Measurements from ENCODE around the gene KRTAP24-1. TPM values are rescaled to one million over a fixed set of nuclear protein-coding genes. Genes with fewer than 3 reads are reported as not detected.

The KRTAP24-1 gene
- total and polyA plus RNA-seq, 2 of the 13 experiments (the other 11 are each of a cell fraction or from before 2014, with no cell fraction given), result not detected

GRCh38 chr21:30271156-30271555 lies 11.6 kb downstream of the KRTAP24-1 start (continued):
- TF ChIP-seq GMEB2 (CRISPR knock-in tag; IDR thresholded peaks at IDR 0.05; ENCODE audit: low read depth), result no peak
- no peak for TF ChIP-seq PHF21A (CRISPR knock-in tag; IDR thresholded peaks at IDR 0.05)
- no peak for TF ChIP-seq NFATC3 (CRISPR knock-in tag; IDR thresholded peaks at IDR 0.05)
- TF ChIP-seq SP5 (CRISPR knock-in tag; IDR thresholded peaks at IDR 0.05; ENCODE audit: borderline replicate concordance, low read depth), result no peak
- TF ChIP-seq, protein P1, sequence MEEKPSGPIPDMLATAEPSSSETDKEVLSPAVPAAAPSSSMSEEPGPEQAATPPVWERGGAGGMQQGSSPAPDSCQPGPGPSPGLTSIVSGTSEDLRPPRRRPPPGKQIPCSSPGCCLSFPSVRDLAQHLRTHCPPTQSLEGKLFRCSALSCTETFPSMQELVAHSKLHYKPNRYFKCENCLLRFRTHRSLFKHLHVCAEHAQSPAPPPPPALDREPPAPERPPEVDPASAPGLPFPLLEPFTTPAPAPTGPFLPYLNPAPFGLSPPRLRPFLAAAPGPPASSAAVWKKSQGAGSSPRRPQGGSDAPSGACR (CRISPR knock-in tag; IDR thresholded peaks at IDR 0.05), result no peak

GRCh38 chr21:30269803-30270530 lies 12.8 kb downstream of the KRTAP24-1 start:
- intact Hi-C loops (cut with micrococcal nuclease; ENCODE audit: unreplicated experiment) (no loop called here), in situ Hi-C loops (cut with HindIII; ENCODE audit: extremely low pct_ligation_motif_present, low pct_unique_long_range_greater_than_20kb) (no loop called here)
- ChIA-PET CTCF (ENCODE audit: low intra/inter-chr PET ratio, low total read pairs) (no interaction called here), POLR2A (no interaction called here)
- FAIRE-seq (no peak), DNase-seq (ENCODE audit: low spot score) (no peak), ATAC-seq (no peak)
- Histone ChIP-seq H3K4me2 (ENCODE audit: low read depth, low read length) (no peak overlapping the region), H4K20me1 (ENCODE audit: insufficient read depth, low read length) (no peaks in the 10 kb centered on the region), H3K9ac (ENCODE audit: insufficient read depth, low read depth, low read length) (no peak overlapping the region), H3K4me1 (ENCODE audit: insufficient read depth, low read length) (no peaks in the 10 kb centered on the region), H3K9me3 (ENCODE audit: low read length) (peaks cover 85% of the 10 kb centered on the region), H2AFZ (ENCODE audit: low read length) (no peak overlapping the region), H3K79me2 (ENCODE audit: insufficient read depth, low read length) (no peaks in the 10 kb centered on the region), H3K27me3 (ENCODE audit: control insufficient read depth in 1 of 2, insufficient read depth in 2 of 2, low read length in 2 of 2) (no peaks in the 10 kb centered on the region), H3K4me3 (replicated peaks in 1 of 3; ENCODE audit: insufficient read depth in 1 of 3, low read depth in 2 of 3, low read length in 3 of 3) (no peak overlapping the region), H3K36me3 (replicated peaks in 1 of 2; ENCODE audit: control insufficient read depth in 1 of 2, insufficient read depth in 2 of 2, low read length in 2 of 2) (no peaks in the 10 kb centered on the region), H3K27ac (ENCODE audit: extremely low read length, insufficient read depth, low read length) (no peak overlapping the region)
- TF ChIP-seq ZNF33B (CRISPR knock-in tag; IDR thresholded peaks at IDR 0.05) (no peak), GTF3A (CRISPR knock-in tag; conservative IDR thresholded peaks at IDR 0.05) (no peak), ZMYM4 (CRISPR knock-in tag; IDR thresholded peaks at IDR 0.05) (no peak), REPIN1 (CRISPR knock-in tag; IDR thresholded peaks at IDR 0.05; ENCODE audit: borderline replicate concordance, low read depth) (no peak), TFAP4 (IDR thresholded peaks at IDR 0.05; ENCODE audit: borderline replicate concordance, low read depth) (no peak), TFE3 (CRISPR knock-in tag; IDR thresholded peaks at IDR 0.05) (no peak), ZSCAN29 (CRISPR knock-in tag; conservative IDR thresholded peaks at IDR 0.05) (no peak), ZFP36L2 (CRISPR knock-in tag; IDR thresholded peaks at IDR 0.05) (no peak)
- TF ChIP-seq, protein P2, sequence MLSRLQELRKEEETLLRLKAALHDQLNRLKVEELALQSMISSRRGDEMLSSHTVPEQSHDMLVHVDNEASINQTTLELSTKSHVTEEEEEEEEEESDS (CRISPR knock-in tag; IDR thresholded peaks at IDR 0.05; ENCODE audit: borderline replicate concordance), result no peak
- no TSS peak for BruUV-seq (replicated peaks)
- 3% methylated on average over 3 of the region's 3 CpGs for WGBS (ENCODE audit: low lambda C conversion rate)
